ENCODE data around the gene UNC5B.

Gene UNC5B

GRCh38 chr10:71239946-71240795 is 27.8 kb downstream of the UNC5B start:
- DNase-seq = no peak

DNA sequence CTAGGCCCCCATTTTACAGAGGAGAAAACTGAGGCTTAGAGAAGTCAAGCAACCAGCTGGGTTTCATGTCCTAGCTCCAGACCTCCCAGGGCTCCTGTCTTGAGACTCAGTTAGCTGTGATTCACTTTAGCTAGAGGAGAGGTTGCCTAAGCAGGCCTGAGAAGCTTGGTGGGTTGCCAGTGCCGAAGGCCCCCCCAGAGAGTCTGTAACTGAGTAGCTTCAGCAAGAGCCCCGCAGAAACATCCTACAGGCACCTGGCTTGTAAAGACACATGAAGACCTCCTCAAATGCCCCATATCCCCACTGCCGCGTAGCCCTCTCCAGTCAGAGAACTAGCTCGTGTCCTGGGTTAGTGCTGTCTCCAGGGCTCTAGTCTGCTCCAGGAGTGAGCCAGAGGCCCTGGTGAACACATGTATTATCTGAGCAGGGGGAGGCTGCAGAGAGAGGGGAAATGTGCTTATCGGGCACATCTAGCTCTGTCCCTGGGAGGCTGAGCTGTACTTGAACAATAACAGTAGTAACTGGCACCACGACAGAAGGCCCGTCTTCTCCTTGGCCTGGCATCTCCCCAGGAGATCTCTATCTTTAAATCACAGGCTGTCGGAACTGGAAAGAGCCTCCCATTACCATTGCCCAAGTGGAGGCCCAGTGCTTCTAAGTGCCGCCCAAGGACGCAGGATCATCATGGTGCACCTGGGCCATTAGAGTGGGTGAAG is 28.9 kb downstream of the UNC5B start:
- DNase-seq = no peak

- DNase-seq = no peak
Measured at GRCh38 chr10:71241830-71242621, 29.7 kb downstream of the UNC5B start.

DNA sequence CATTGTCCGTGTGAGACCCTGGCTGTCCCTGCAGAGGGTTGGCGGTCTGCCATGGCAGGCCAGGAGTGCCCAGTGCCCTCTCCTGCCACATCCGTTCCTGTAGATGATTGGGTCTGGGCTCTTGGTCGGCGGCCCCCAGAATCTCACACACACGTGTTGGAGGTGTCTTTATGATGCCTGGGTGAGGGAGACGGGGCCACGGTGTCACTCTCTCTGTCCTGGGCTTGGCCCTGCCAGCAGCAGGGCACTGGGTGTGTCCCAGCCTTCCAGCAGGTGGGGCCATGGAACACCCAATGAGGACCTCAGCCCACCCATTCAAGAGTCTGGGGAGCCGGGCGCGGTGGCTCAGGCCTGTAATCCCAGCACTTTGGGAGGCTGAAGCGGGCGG is 30.2 kb downstream of the UNC5B start:
- no peak for DNase-seq

DNA sequence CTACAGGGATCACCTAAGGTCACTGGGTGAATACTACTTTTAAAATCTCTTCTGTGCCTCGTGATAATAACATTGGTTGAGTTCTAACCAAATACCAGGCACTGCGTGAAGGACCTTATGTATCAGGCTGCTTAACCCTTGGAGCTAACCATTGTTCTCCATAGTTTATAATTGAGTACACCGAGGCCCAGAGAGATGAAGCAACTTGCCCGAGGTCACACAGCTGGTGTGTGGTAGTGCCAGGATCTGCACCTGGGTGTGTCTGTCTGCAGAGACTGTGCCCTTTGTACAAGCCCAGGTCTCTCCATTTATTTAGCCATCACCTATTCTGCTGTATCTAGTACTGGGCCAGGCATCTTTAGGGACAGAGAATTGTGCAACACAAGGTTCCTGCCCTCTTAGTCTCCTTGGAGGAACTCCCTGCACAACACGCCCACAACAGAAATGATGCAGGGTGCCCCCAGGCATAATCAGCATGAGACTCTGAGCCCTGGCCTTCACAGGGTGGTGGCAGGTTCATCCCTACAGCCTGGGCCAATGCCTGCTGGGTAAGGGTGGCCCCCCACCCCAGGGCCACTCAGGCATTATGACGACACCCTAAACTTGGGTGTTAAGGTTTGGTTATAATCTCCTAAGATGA is 31.5 kb downstream of the UNC5B start:
- no peak for DNase-seq

GRCh38 chr10:71244431-71245419 is 32.4 kb downstream of the UNC5B start:
- DNase-seq = no peak

GRCh38 chr10:71245420-71246325 is 33.3 kb downstream of the UNC5B start:
- DNase-seq = no peak

- no peak for DNase-seq
Measured at GRCh38 chr10:71246591-71247413, 34.4 kb downstream of the UNC5B start.

DNA sequence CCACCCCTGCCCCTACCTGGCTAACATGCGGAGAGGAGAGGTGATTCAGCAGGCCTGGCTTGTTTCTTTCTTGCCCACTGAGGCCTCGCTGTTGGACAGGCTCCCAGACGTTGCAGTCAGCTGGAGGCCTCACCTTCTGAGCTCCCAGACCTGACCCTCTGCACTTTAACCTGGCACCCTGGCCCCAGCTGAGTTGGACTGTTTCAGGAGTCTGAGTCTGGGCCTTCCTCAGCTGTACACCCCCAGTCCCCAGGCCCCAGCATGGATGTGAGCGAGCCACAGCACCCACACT is 35.0 kb downstream of the UNC5B start:
- DNase-seq = no peak

- no peak for DNase-seq
Measured at GRCh38 chr10:71247804-71248203, 35.4 kb downstream of the UNC5B start.

GRCh38 chr10:71248210-71248609 is 35.8 kb downstream of the UNC5B start:
- no peak for DNase-seq

GRCh38 chr10:71249996-71250395 is 37.6 kb downstream of the UNC5B start:
- DNase-seq = no peak

- DNase-seq = no peak
Measured at GRCh38 chr10:71250405-71250804, 38.0 kb downstream of the UNC5B start.

GRCh38 chr10:71250842-71251241 is 38.5 kb downstream of the UNC5B start:
- no peak for DNase-seq

DNA sequence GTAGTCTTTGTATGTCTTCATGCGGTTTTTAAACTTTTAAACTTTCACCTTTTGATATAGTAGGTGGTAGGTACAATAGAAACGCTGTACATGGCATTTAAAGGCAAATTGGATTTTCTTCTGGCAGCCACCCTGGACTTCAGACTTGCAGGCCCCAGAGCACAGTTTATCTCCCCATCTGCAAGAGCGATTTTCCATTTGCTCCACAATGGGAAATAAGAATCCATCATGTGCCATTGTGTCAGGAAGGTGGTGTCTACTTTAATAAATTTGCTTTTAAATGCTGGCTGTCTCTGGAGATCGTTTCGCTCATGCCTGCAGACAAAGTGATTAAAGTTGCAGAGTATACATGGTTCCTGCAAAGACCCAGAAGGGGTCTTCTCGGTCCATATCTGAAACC is 38.9 kb downstream of the UNC5B start:
- DNase-seq = no peak

DNA sequence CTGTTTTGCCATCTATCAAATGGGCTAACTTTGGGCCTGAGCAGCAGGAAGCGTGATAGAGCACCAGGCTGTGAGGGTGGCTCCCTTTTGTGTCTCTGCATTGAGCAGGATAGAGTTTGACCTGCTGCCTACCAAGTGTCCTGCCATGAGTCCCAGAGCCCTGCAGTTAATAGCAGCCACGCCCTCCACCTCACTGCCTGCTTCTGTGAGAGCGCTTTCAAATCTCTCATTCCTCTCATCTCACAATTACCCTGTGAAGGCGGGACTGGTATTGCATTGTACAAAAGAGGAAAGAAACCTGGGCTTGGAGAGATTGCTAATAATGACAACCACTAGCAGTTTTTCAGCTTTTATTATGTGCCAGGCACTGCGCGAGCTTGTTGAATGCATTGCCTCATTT is 39.9 kb downstream of the UNC5B start:
- no peak for DNase-seq

DNA sequence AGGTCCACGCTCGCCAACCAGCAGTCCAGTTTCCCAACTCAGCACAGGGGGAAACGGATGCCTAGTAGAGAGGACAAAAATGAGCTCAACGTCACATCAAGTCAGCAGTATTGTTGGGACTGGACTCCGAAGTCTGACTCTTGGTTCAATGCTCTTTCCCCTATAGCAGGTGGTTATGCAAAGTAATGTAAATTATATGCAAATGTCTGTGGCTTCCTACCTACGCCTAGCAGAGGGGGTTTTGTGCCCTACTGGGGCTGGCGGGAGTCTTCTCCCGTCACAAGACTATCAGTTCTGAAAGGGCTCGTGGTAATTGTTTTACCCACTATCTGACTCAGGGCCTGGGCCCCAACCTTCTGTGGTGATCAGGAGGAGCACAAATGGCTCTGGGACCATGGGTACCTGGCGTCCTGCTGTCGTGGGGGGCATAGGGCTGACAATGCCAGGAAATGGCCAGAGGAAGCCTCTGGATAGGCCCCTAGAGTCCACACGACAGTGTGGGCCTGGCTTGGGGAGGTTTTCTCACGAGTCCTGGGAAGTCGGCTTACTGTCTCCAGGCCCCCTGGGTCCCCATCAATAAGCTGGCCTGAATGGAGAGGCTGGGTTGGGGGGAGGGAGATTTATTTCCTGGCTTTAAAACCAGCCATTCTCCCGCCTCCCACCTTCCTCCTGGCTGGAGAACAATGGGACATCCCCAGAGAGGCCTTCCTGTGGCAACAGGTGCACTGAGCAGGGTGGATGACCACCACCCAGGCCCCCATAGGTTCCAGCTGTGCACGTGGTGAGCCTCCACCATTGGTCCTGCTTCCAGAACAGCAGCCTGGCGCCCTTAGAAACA is 41.8 kb downstream of the UNC5B start:
- no peak for DNase-seq

- no peak for DNase-seq
Measured at GRCh38 chr10:71254834-71255549, 42.6 kb downstream of the UNC5B start.

- no peak for DNase-seq
Measured at GRCh38 chr10:71255550-71255807, 43.1 kb downstream of the UNC5B start.
